OCI-LY7 (cell line): ENCODE data around the gene SEZ6. TPM values are rescaled to one million over a fixed set of nuclear protein-coding genes. Genes with fewer than 3 reads are reported as not detected.
A peak's percentile ranks its signal among the peaks of the same experiment; 100 is the strongest.

ENCODE experiments used
- BruUV-seq: library from RNA; stranded (reverse); fragments of 400-500 nt; replicated peaks from 2 replicates; lab custom pipeline; 2021; lab: Mats Ljungman, UMichigan
- CTCF ChIA-PET: fragments of 300-600 bp; sonication (Branson Sonifier 250); formaldehyde crosslinking; loops from one replicate; lab custom pipeline; 2022; ENCODE audit warnings: antibody characterized with exemption; ENCODE audit not compliant: unreplicated experiment; lab: Charles Lee
- POLR2A ChIA-PET: fragments of 300-600 bp; sonication (Branson Sonifier 250); formaldehyde crosslinking; loops from one replicate; lab custom pipeline; 2022; ENCODE audit warnings: antibody characterized with exemption; lab: Charles Lee
- DNase-seq: peaks from one replicate; pipeline ENCODE4 v3.0.0-alpha.2; 2015; ENCODE audit warnings: low spot score
- H2AFZ ChIP-seq: fragments of 200-600 bp; sonication (generic), shearing (Covaris generic); 2 replicates; pipeline ENCODE4 v1.6.1; 2014; ENCODE audit warnings: mild to moderate bottlenecking, antibody characterized with exemption, low read length, moderate library complexity
- H3K27ac ChIP-seq: fragments of 200-600 bp; sonication (generic); 2 replicates; pipeline ENCODE4 v1.5.1; 2014; ENCODE audit warnings: mixed run types, low read depth, mild to moderate bottlenecking, moderate library complexity, low read length, inconsistent platforms; ENCODE audit not compliant: poor library complexity, severe bottlenecking
- H3K36me3 ChIP-seq: fragments of 200-600 bp; sonication (generic); 2 replicates; pipeline ENCODE4 v1.6.1; 2014; ENCODE audit warnings: mild to moderate bottlenecking, antibody characterized with exemption, low read length, moderate library complexity, mixed read lengths; ENCODE audit not compliant: insufficient read depth
- H3K4me1 ChIP-seq: fragments of 200-600 bp; sonication (generic); 2 replicates; pipeline ENCODE4 v1.5.1; 2014; ENCODE audit warnings: mild to moderate bottlenecking, low read length; ENCODE audit not compliant: insufficient read depth, poor library complexity, severe bottlenecking
- H3K4me2 ChIP-seq: fragments of 200-600 bp; sonication (generic); 2 replicates; pipeline ENCODE4 v1.6.1; 2014; ENCODE audit warnings: mild to moderate bottlenecking, low read length
- H3K4me3 ChIP-seq: fragments of 200-600 bp; sonication (generic); 2 replicates; pipeline ENCODE4 v1.5.1; 2014; ENCODE audit warnings: mild to moderate bottlenecking, low read depth, low read length; ENCODE audit not compliant: poor library complexity, severe bottlenecking
- H3K79me2 ChIP-seq: fragments of 200-600 bp; sonication (generic); 2 replicates; pipeline ENCODE4 v1.6.1; 2016; ENCODE audit warnings: low read depth, mild to moderate bottlenecking, low read length, moderate library complexity, mixed read lengths; ENCODE audit not compliant: insufficient read depth
- H3K9me2 ChIP-seq: fragments of 200-600 bp; sonication (generic); 2 replicates; pipeline ENCODE4 v1.6.1; 2016; ENCODE audit warnings: mild to moderate bottlenecking, low read length, mixed read lengths; ENCODE audit not compliant: insufficient read depth
- H3K9me3 ChIP-seq: fragments of 200-600 bp; sonication (generic); 2 replicates; pipeline ENCODE4 v1.6.1; 2014; ENCODE audit warnings: mild to moderate bottlenecking, mixed run types, low read length, mixed read lengths
- H4K20me1 ChIP-seq: fragments of 200-600 bp; sonication (generic); 2 replicates; pipeline ENCODE4 v1.6.1; 2014; ENCODE audit warnings: mild to moderate bottlenecking, antibody characterized with exemption, low read length, moderate library complexity, mixed read lengths; ENCODE audit not compliant: insufficient read depth
- CTCF ChIP-seq: fragments of 200-600 bp; sonication (generic); conservative IDR thresholded peaks from 2 replicates; pipeline ENCODE4 v1.5.1; 2014; ENCODE audit warnings: mild to moderate bottlenecking, antibody characterized with exemption, low read length, moderate library complexity, mixed read lengths
- EZH2phosphoT487 ChIP-seq: fragments of 200-600 bp; sonication (generic); IDR thresholded peaks from 2 replicates; pipeline ENCODE4 v1.6.1; 2018; ENCODE audit warnings: low read depth, borderline replicate concordance, mild to moderate bottlenecking, mixed run types, antibody characterized with exemption, low read length, moderate library complexity, mixed read lengths
- intact Hi-C: fragments of 100-400 bp; cut with micrococcal nuclease; formaldehyde crosslinking; loops from one replicate; pipeline ENCODE4 v1.10.0; 2022; ENCODE audit not compliant: unreplicated experiment
- total RNA-seq, 2 experiments: library from RNA; depleted of rRNA in 1 of 2; stranded (reverse); fragments of >200 nt in 1 of 2; shearing (Covaris generic) in 1 of 2; gene quantifications; 2 replicates each; pipeline ENCODE4 v1.2.3, GENCODE V29; 2014 to 2022

The SEZ6 gene
- total RNA-seq, 2 experiments from 2014 or later, result not detected

GRCh38 chr17:29036584-29036983, 30.8 kb upstream of the SEZ6 start:
- Histone ChIP-seq H3K36me3 (no peaks in the 10 kb centered on the region), H3K4me3 (no peak overlapping the region), H3K9me2 (no peaks in the 10 kb centered on the region), H3K4me2 (no peak overlapping the region), H3K9me3 (peaks cover 4% of the 10 kb centered on the region; the same call in 1 of the 2 replicates), H3K27ac (no peak overlapping the region), H4K20me1 (no peaks in the 10 kb centered on the region), H2AFZ (no peak overlapping the region), H3K79me2 (no peaks in the 10 kb centered on the region), H3K4me1 (no peaks in the 10 kb centered on the region)
- intact Hi-C loops, result no loop called here
- ChIA-PET CTCF (no interaction called here), POLR2A (no interaction called here)
- no TSS peak for BruUV-seq
- TF ChIP-seq EZH2phosphoT487 (no peak), CTCF (peak; percentile 43; the same call in 1 of the 2 replicates)
- no peak for DNase-seq

GRCh38 chr17:29034510-29034909, 28.7 kb upstream of the SEZ6 start:
- H3K79me2 ChIP-seq, result no peaks in the 10 kb centered on the region
- POLR2A ChIA-PET, result interaction anchor here (0.8 kb wide), 1 partner anchor 9 kb away, joined by 3 read pairs; no protein-coding TSS in a partner anchor
- CTCF ChIA-PET, result no interaction called here
- H3K4me3 ChIP-seq, result no peak overlapping the region
- no peak overlapping the region for H3K4me2 ChIP-seq
- no peak for DNase-seq
- intact Hi-C loops, result no loop called here
- no peaks in the 10 kb centered on the region for H3K36me3 ChIP-seq
- TF ChIP-seq EZH2phosphoT487 (no peak), CTCF (no peak)
- H3K9me3 ChIP-seq, result peaks cover 4% of the 10 kb centered on the region; the same call in 1 of the 2 replicates
- H2AFZ ChIP-seq, result no peak overlapping the region
- no TSS peak for BruUV-seq
- no peaks in the 10 kb centered on the region for H3K4me1 ChIP-seq
- no peaks in the 10 kb centered on the region for H4K20me1 ChIP-seq
- H3K27ac ChIP-seq, result no peak overlapping the region
- no peaks in the 10 kb centered on the region for H3K9me2 ChIP-seq

- CTCF ChIA-PET, result no interaction called here
- no TSS peak for BruUV-seq
Measured at GRCh38 chr17:29032857-29033197, 27.0 kb upstream of the SEZ6 start.

More at GRCh38 chr17:29032857-29033197, 27.0 kb upstream of the SEZ6 start:
- no peak overlapping the region for H3K4me2 ChIP-seq
- no peaks in the 10 kb centered on the region for H3K36me3 ChIP-seq
- DNase-seq, result no peak
- H3K79me2 ChIP-seq, result no peaks in the 10 kb centered on the region
- no peak overlapping the region for H3K4me3 ChIP-seq
- intact Hi-C loops, result no loop called here
- H2AFZ ChIP-seq, result no peak overlapping the region
- H3K9me2 ChIP-seq, result no peaks in the 10 kb centered on the region
- H3K27ac ChIP-seq, result no peak overlapping the region
- TF ChIP-seq EZH2phosphoT487, result no peak
- no peak for TF ChIP-seq CTCF
- no peaks in the 10 kb centered on the region for H3K4me1 ChIP-seq
- POLR2A ChIA-PET, result no interaction called here
- H4K20me1 ChIP-seq, result no peaks in the 10 kb centered on the region
- H3K9me3 ChIP-seq, result peaks cover 4% of the 10 kb centered on the region; the same call in 1 of the 2 replicates
